Measurements from ENCODE around the gene OLFML1.

DNA sequence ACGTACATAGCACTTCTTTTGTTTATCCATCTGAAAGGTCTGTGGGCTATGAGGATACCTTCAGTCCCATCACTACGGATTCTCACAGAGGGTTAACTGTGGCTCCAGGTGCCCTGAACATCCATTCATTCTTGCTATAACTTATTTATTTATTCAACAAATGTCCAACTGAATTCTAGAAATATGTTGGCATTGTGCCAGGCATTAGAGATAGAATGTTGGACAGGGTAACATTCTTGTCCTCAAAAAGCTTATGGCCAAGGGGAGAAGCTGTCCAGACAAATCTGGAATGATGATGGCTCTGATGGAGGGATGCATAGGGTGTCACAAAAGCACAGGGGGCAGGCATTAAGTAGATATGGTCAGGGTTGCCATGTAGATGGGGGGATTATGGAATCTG, 8.4 kb downstream of the OLFML1 start:
- TF ChIP-seq, protein P1, sequence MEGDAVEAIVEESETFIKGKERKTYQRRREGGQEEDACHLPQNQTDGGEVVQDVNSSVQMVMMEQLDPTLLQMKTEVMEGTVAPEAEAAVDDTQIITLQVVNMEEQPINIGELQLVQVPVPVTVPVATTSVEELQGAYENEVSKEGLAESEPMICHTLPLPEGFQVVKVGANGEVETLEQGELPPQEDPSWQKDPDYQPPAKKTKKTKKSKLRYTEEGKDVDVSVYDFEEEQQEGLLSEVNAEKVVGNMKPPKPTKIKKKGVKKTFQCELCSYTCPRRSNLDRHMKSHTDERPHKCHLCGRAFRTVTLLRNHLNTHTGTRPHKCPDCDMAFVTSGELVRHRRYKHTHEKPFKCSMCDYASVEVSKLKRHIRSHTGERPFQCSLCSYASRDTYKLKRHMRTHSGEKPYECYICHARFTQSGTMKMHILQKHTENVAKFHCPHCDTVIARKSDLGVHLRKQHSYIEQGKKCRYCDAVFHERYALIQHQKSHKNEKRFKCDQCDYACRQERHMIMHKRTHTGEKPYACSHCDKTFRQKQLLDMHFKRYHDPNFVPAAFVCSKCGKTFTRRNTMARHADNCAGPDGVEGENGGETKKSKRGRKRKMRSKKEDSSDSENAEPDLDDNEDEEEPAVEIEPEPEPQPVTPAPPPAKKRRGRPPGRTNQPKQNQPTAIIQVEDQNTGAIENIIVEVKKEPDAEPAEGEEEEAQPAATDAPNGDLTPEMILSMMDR (IDR thresholded peaks at IDR 0.05; ENCODE audit: insufficient read depth, low read length): no peak
- TF ChIP-seq SPI1 (IDR thresholded peaks at IDR 0.05; ENCODE audit: borderline replicate concordance, low read depth): no peak
- TF ChIP-seq, protein P2, sequence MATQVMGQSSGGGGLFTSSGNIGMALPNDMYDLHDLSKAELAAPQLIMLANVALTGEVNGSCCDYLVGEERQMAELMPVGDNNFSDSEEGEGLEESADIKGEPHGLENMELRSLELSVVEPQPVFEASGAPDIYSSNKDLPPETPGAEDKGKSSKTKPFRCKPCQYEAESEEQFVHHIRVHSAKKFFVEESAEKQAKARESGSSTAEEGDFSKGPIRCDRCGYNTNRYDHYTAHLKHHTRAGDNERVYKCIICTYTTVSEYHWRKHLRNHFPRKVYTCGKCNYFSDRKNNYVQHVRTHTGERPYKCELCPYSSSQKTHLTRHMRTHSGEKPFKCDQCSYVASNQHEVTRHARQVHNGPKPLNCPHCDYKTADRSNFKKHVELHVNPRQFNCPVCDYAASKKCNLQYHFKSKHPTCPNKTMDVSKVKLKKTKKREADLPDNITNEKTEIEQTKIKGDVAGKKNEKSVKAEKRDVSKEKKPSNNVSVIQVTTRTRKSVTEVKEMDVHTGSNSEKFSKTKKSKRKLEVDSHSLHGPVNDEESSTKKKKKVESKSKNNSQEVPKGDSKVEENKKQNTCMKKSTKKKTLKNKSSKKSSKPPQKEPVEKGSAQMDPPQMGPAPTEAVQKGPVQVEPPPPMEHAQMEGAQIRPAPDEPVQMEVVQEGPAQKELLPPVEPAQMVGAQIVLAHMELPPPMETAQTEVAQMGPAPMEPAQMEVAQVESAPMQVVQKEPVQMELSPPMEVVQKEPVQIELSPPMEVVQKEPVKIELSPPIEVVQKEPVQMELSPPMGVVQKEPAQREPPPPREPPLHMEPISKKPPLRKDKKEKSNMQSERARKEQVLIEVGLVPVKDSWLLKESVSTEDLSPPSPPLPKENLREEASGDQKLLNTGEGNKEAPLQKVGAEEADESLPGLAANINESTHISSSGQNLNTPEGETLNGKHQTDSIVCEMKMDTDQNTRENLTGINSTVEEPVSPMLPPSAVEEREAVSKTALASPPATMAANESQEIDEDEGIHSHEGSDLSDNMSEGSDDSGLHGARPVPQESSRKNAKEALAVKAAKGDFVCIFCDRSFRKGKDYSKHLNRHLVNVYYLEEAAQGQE (IDR thresholded peaks at IDR 0.05; ENCODE audit: insufficient replicate concordance, low read depth): no peak
- TF ChIP-seq POLR2AphosphoS5 (IDR thresholded peaks at IDR 0.05; ENCODE audit: low read depth): no peak
- no peak for TF ChIP-seq GABPA (IDR thresholded peaks at IDR 0.05; ENCODE audit: low read depth)

Measured in HL-60 (cell line).